HG02642 (cell line): ENCODE measurements around the gene POLR3A.

Experiments used
- ATAC-seq: cut with Tn5 transposase; IDR thresholded peaks from one replicate; pipeline ENCODE4 v1.9.1; 2021; ENCODE audit warnings: mild to moderate bottlenecking; ENCODE audit not compliant: unreplicated experiment, poor library complexity

Gene POLR3A

DNA sequence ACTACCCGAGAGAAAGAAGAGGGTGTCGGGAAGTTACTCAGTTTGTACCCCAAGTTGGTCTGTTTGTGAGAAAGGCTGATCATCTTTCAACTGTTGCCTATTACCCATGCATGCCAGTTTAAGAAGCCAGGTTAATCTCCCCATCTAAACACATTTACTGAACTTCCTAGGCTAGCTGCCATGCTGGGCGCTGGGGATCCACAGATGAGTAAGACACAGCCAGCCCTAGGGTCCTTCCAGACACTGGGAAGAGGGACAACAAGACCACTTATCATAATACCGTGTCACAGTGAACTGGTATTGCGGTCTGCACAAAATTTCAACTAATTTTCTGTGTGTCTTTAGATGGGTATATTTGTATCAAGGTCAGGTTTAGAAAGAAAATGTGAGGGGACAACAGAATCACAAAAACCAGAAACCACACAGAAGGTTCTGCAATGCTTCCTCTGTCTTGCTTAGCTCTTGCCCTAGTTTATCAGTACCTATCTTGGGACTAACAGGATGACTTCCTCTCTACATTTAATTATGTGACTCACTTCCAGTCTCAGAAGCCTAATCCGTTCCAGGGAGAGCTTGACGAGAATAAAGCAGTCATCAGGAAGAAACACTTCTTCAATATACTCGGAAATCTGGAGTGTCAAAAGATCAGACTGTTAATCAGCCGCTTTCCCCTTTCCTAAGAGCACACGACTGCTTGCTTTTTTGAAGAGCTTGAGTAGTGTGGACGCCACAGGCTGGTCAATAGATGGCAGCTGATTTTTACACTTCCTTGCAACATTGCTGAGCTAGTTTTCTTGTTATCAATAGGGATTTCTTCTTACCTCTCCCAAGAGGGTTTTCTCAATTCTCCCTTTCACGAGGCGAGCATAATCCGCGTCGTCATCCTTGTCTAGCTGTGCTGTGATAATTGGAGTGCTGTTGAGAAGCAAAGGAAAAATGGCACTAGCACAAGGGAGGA is 45.7 kb downstream of the POLR3A start:
- ATAC-seq: no peak

DNA sequence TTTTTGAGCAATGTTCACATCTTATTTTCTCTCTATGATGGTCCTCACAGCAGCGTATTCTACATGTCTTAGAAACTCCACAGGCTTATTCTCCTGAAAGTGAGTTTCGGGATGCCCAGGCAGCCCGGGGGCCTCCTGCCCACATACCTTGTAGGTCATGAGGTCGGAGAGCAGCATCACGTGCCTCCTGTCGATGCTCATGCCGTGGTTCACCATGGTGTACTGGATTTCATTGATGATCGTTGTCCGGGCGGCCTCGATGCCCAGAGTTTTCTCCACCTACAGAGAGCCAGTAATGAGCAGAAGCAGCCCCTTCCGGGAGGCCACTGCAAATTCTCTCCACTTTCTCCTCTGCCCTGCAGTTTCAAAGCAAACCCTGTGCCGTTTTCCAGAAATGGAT is 48.0 kb downstream of the POLR3A start:
- no peak for ATAC-seq

DNA sequence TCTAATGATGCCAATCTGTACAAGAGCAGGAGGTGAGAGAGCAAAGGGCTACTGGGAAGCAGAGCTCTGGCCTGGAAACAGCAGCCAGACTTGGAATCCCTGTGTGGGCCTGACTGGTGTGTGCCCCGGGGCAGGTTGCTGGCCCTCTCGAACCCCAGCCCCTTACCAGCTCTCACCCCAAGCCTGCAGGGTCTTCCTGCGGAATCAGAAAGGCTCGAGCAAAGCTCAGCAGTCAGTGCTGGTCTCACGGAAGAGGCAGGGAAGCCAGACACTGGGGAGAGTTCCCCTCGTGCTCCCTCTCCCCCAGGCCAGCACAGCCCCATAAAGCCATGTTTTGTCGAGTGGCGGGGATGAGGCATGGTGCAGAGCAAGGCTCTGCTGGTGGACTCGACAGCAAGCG is 50.1 kb downstream of the POLR3A start:
- ATAC-seq: no peak

GRCh38 chr10:77978360-77978759 is 51.0 kb downstream of the POLR3A start:
- ATAC-seq: no peak

GRCh38 chr10:77977934-77978333 is 51.4 kb downstream of the POLR3A start:
- ATAC-seq: no peak

- ATAC-seq: no peak
These were observed 52.3 kb downstream of the POLR3A start for GRCh38 chr10:77977016-77977415.

DNA sequence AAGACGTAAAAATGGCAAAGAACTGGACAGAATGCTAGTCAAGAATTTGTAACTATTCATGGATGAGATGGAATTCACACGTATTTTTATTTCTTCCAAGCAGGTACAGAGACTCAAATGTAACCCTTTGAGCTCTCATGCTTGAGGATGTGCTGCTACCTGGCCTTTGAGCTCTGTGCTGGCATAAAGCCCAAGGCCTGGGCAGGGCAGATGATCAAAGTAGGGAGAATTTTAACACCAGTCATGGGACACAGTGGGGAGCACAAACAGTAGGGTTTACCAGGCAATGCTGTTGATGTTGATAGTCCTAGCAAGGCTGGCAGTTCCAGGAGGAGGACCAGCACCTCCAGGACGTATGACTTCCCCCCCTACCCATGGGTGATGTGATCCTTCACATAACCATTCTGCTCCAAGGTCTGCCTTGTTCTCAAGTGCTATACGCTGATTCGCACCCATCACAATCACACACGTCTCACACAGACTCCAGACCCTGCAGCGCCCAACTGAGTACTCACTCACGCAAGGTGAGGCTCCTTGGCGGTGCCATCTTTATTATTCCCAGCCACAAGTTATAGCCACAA is 54.1 kb downstream of the POLR3A start:
- ATAC-seq: no peak

DNA sequence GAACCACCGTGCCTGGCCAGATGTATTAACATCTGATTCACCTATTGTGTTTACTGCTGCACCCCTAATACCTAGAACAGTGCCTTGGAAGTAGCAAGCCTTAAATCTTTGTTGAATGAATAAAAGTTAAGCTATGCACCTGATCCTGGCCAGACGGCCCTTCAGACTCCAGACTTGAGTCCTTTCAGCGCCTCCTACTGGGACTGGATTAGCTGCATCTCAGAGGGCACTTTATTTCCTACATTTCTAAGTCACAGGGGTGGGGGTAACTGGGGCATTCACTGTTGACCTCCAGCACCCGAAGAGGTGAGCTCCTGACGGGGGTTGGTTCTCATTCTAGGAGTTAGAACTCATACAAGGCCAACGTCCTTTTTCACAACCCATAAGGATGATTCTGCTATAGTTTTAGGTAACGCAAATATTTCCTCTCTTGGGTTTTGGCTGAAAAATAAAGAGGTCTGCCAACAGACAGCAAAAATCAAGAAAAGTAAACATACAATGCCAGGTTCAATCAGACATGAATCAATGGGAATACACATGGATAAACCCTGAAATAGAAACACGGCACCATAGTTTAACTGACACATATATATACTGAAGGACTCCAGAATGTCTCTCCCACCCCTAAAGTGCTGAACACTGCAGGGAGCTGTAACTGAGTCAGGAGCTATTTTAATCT is 54.8 kb downstream of the POLR3A start:
- ATAC-seq: no peak

- ATAC-seq: no peak
These were observed 56.0 kb downstream of the POLR3A start for GRCh38 chr10:77973276-77973675.

- ATAC-seq: no peak
These were observed 57.2 kb downstream of the POLR3A start for GRCh38 chr10:77972148-77972547.

DNA sequence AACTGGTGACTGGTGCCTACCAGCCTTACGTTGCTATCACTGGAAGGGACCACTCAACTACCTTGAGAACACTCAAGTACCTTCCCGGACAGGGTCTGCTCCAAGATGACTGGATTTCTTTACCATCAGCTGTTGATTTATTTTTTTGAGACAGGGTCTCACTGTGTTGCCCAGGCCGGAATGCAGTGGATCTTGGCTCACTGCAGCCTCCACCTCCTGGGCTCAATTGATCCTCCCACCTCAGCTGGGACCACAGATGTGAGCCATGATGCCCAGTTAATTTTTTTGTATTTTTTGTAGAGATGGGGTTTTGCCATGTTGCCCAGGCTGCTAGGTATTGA is 57.5 kb downstream of the POLR3A start:
- ATAC-seq: no peak

GRCh38 chr10:77970869-77971803 is 58.2 kb downstream of the POLR3A start:
- ATAC-seq: no peak

GRCh38 chr10:77969114-77969513 is 60.2 kb downstream of the POLR3A start:
- no peak for ATAC-seq

GRCh38 chr10:77967611-77968022 is 61.7 kb downstream of the POLR3A start:
- no peak for ATAC-seq

DNA sequence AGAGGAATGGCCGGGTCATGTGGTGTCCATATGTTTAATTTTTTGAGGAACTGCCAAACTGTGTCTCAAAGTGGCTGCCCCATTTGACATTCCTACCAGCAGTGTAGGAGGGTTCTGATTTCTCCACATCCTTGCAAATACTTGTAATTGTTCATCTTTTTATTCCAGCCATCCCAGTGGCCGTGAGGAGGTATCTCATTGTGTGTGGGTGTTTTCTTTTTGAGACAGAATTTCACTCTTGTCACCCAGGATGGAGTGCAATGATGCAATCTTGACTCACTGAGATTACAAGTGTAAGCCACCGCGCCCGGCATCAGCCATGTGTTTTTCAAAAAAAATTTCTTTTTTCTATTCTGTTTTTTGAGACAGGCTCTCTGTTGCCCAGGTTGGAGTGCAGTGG is 64.0 kb downstream of the POLR3A start:
- no peak for ATAC-seq

GRCh38 chr10:77964811-77965210 is 64.5 kb downstream of the POLR3A start:
- ATAC-seq: no peak

GRCh38 chr10:77963901-77964300 is 65.4 kb downstream of the POLR3A start:
- ATAC-seq: no peak

DNA sequence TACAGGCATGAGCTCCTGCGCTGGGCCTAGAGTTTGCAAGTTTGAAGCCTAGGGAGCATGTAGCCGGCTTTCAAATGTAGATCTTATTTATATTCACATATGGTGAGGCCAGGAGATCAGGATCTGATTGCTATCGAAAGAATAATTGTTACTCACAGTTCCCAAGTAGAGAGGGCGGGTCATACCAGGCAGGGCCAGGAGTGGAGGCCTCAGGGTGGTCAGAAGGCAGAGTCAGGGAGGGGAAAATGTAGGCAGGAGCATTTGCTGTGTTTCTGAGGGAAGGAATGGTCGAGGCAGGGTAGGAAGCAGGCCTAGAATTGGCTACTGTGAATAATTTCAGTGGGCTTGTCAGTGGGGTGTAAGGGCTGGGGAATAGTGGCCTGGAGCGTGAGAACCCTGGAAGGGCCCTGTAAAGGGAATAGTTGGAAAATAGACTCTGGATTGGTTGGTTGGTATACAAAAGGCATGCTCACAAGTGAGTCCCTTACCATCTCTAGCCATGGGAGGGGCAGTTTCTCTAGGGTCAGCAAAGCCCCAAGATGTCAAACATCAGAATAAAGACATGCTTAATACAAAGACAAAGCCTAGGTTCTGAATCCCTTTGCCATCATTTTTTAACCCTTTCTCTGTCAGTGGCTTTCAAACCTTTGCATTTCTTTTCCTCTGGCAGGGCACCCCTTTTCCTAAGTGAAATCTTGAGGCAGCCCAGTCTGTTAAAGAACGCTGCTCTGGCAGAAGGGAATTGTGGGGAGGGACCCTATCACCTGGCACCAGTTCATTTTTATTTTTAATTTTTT is 66.8 kb downstream of the POLR3A start:
- no peak for ATAC-seq

DNA sequence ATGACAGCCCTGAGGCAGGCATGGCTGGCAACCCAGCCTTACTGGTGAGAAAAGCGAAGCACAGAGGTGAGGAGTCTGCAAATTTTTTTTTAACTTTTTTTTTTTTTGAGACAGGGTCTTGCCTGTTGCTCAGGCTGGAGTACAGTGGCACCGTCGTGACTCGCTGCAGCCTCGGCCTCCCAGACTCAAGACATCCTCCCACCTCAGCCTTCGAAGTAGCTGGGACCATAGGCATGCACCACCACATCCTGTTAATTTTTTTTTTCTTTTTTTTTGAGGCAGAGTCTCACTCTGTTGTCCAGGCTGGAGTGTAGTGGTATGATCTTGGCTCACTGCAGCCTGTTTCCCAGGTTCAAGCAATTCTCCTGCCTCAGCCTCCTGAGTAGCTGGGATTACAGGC is 67.6 kb downstream of the POLR3A start:
- no peak for ATAC-seq
